Endothelial cell of umbilical vein (primary cell): ENCODE measurements around the gene CARHSP1. TPM values are rescaled to one million over a fixed set of nuclear protein-coding genes. Genes with fewer than 3 reads are reported as not detected.

Source experiments
- BruUV-seq: library from RNA; stranded (reverse); fragments of 400-500 nt; replicated peaks from 2 replicates; lab custom pipeline; 2021; lab: Mats Ljungman, UMichigan
- CTCF ChIA-PET: fragments of 300-600, 350-600 bp; sonication (Branson Sonifier 250); formaldehyde crosslinking; loops from one replicate; lab custom pipeline; 2021; ENCODE audit warnings: antibody characterized with exemption, inconsistent platforms; lab: Charles Lee
- POLR2A ChIA-PET: fragments of 300-600, 350-600 bp; sonication (Branson Sonifier 250); formaldehyde crosslinking; loops from one replicate; lab custom pipeline; 2021; ENCODE audit warnings: antibody characterized with exemption, inconsistent platforms; lab: Charles Lee
- DNase-seq: peaks from one replicate; pipeline ENCODE4 v3.0.0-alpha.2; 2011; ENCODE audit warnings: low read depth, low spot score
- FAIRE-seq: peaks from 2 replicates; lab custom pipeline; 2011; peaks lifted over from hg19 to GRCh38; lab: Jason Lieb, UNC
- H2AFZ ChIP-seq: 2 replicates; pipeline ENCODE4 v1.6.0; 2012; ENCODE audit warnings: low read depth, low read length, control low read depth, inconsistent platforms
- H3K27ac ChIP-seq: 2 replicates; pipeline ENCODE4 v1.5.1; 2011; ENCODE audit warnings: low read depth, mild to moderate bottlenecking, control low read depth, low read length, moderate library complexity; ENCODE audit not compliant: insufficient read depth
- H3K27me3 ChIP-seq, 2 experiments: 2 replicates each; pipeline versions ENCODE4 v1.6.0 to v1.6.1; 2011; ENCODE audit warnings: low read length in 2 of 2, mixed read lengths in 1 of 2; ENCODE audit not compliant: control insufficient read depth in 2 of 2, insufficient read depth in 2 of 2
- H3K36me3 ChIP-seq, 2 experiments: 2 replicates in 1 of 2; 3 replicates in 1 of 2; pipeline ENCODE4 v1.5.1; 2011; ENCODE audit warnings: low read length in 2 of 2, mild to moderate bottlenecking in 1 of 2, moderate library complexity in 1 of 2; ENCODE audit not compliant: control insufficient read depth in 2 of 2, insufficient read depth in 2 of 2; ENCODE audit errors: extremely low read depth in 1 of 2
- H3K4me1 ChIP-seq: 3 replicates; pipeline ENCODE4 v1.5.1; 2011; ENCODE audit warnings: mild to moderate bottlenecking, low read length; ENCODE audit not compliant: control insufficient read depth, insufficient read depth; ENCODE audit errors: extremely low read depth
- H3K4me2 ChIP-seq: 2 replicates; pipeline ENCODE4 v1.6.1; 2011; ENCODE audit warnings: low read length, control low read depth, mixed read lengths; ENCODE audit not compliant: insufficient read depth
- H3K4me3 ChIP-seq, 3 experiments: fragments of 200-600 bp in 1 of 3; sonication (generic), shearing (Covaris generic) in 1 of 3; replicated peaks in 1 of 3; 2 replicates each; pipeline ENCODE4 v1.5.1; 2011 to 2016; ENCODE audit warnings: control low read depth in 3 of 3, low read length in 3 of 3, mild to moderate bottlenecking in 2 of 3, inconsistent platforms in 1 of 3, low read depth in 1 of 3, moderate library complexity in 1 of 3; ENCODE audit not compliant: insufficient read depth in 1 of 3
- H3K79me2 ChIP-seq: 2 replicates; pipeline ENCODE4 v1.6.0; 2012; ENCODE audit warnings: low read length, inconsistent platforms; ENCODE audit not compliant: control insufficient read depth, insufficient read depth
- H3K9ac ChIP-seq: replicated peaks from 2 replicates; pipeline ENCODE3; 2011; ENCODE audit warnings: low read length, control low read depth; ENCODE audit not compliant: insufficient read depth; ENCODE audit errors: extremely low read depth
- H3K9me1 ChIP-seq: replicated peaks from 3 replicates; pipeline ENCODE4 v1.6.0; 2011; ENCODE audit warnings: mild to moderate bottlenecking, low read length; ENCODE audit not compliant: control insufficient read depth, insufficient read depth; ENCODE audit errors: extremely low read depth
- H3K9me3 ChIP-seq: replicated peaks from 2 replicates; pipeline ENCODE4 v1.5.1; 2012; ENCODE audit warnings: low read length, inconsistent platforms; ENCODE audit not compliant: control insufficient read depth, insufficient read depth
- H4K20me1 ChIP-seq: replicated peaks from 2 replicates; pipeline ENCODE3; 2011; ENCODE audit warnings: mild to moderate bottlenecking, low read length; ENCODE audit not compliant: control insufficient read depth, insufficient read depth; ENCODE audit errors: extremely low read depth
- EZH2 ChIP-seq: IDR thresholded peaks from 2 replicates; pipeline ENCODE4 v1.6.1; 2012; ENCODE audit warnings: borderline replicate concordance, low read depth, mild to moderate bottlenecking, moderate library complexity, low read length, inconsistent platforms; ENCODE audit not compliant: severe bottlenecking
- FOS ChIP-seq: IDR thresholded peaks from 2 replicates; pipeline ENCODE4 v1.6.1; 2011; ENCODE audit warnings: mild to moderate bottlenecking, low read length, moderate library complexity, borderline replicate concordance; ENCODE audit not compliant: insufficient read depth
- GATA2 ChIP-seq: IDR thresholded peaks from 2 replicates; pipeline ENCODE4 v1.7.0; 2011; ENCODE audit warnings: low read depth, mild to moderate bottlenecking, moderate library complexity, mixed read lengths, low read length; ENCODE audit not compliant: insufficient read length, insufficient read depth
- JUN ChIP-seq: IDR thresholded peaks from 2 replicates; pipeline ENCODE4 v1.6.1; 2011; ENCODE audit warnings: borderline replicate concordance, low read depth; ENCODE audit not compliant: insufficient read length, insufficient read depth
- MYC ChIP-seq: IDR thresholded peaks from one replicate; pipeline ENCODE4 v1.6.1; 2011; ENCODE audit warnings: mild to moderate bottlenecking, low read depth, low read length
- POLR2A ChIP-seq: IDR thresholded peaks from 2 replicates; pipeline ENCODE4 v1.6.1; 2012; ENCODE audit warnings: low read depth, mild to moderate bottlenecking, control low read depth, low read length
- POLR2AphosphoS5 ChIP-seq: IDR thresholded peaks from 2 replicates; pipeline ENCODE4 v1.6.1; 2012; ENCODE audit warnings: low read depth, mild to moderate bottlenecking, control low read depth, low read length, moderate library complexity; ENCODE audit not compliant: insufficient read depth
- dilution Hi-C: fragments of 300-500 bp; cut with MboI; formaldehyde crosslinking; loops from one replicate; pipeline ENCODE4 v1.15.0; 2019; ENCODE audit warnings: low sequenced_read_pairs; ENCODE audit not compliant: extremely low pct_ligation_motif_present
- intact Hi-C: fragments of 100-400 bp; cut with micrococcal nuclease; formaldehyde crosslinking; loops from one replicate; pipeline ENCODE4 v1.10.0; 2022
- polyA plus RNA-seq, 4 experiments: library from polyadenylated mRNA; depleted of rRNA in 3 of 4; stranded (reverse) in 3 of 4; unstranded in 1 of 4; fragments of >200 nt; gene quantifications; 2 replicates each; pipeline versions ENCODE4 v1.2.1 to v1.2.3, GENCODE V29; 2011 to 2012; ENCODE audit warnings: missing spikeins in 1 of 4
- total RNA-seq: library from RNA; stranded (reverse); gene quantifications from 2 replicates; pipeline ENCODE4 v1.2.3, GENCODE V29; 2021
- TF ChIP-seq, protein P1 (sequence below): IDR thresholded peaks from 2 replicates; pipeline ENCODE4 v1.6.1; 2011; ENCODE audit not compliant: insufficient read depth, insufficient read length
- TF ChIP-seq, protein P2 (sequence below), 2 donors: IDR thresholded peaks; 1 replicate in 1 of 2; 2 replicates in 1 of 2; pipeline ENCODE4 v1.5.1; 2011; ENCODE audit warnings: low read length in 2 of 2, mild to moderate bottlenecking in 2 of 2, moderate library complexity in 2 of 2, control low read depth in 1 of 2, inconsistent platforms in 1 of 2, low read depth in 1 of 2; ENCODE audit not compliant: insufficient read depth in 1 of 2; ENCODE audit errors: extremely low read depth in 1 of 2

Gene CARHSP1
- total and polyA plus RNA-seq, 2 donors (not counting 3 experiments of a cell fraction or from before 2014, with no cell fraction given), result 64.9 to 72.5 TPM

DNA sequence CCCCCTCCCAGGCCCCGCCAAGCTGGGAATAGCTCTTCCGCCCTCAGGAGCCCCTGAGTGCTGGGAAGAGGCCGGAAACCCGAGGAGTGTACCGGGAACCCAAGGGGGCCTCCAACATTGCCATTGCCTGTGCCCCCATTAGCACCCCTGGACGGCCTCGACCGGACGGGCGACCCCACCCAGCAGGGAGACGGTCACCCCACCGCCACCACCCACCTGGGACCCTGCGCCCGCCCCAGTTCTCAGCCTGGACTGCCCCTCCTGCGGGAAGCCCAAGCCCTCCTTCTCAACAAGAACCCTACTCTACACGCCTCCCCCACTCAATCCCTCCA is 2.0 kb downstream of the CARHSP1 start:
- Histone ChIP-seq H3K36me3 (no peaks in the 10 kb centered on the region), H2AFZ (peak overlapping the region; percentile 19), H3K9me1 (no peaks in the 10 kb centered on the region), H4K20me1 (no peaks in the 10 kb centered on the region), H3K27ac (no peak overlapping the region), H3K79me2 (peaks cover 52% of the 10 kb centered on the region), H3K4me3 (peak overlapping the region; percentile 60 to 80 (median 75)), H3K9me3 (no peaks in the 10 kb centered on the region), H3K27me3 (no peaks in the 10 kb centered on the region), H3K4me2 (peak overlapping the region; percentile 80), H3K4me1 (peaks cover 20% of the 10 kb centered on the region), H3K9ac (peak overlapping the region; percentile 60)
- CTCF ChIA-PET, result interaction anchor here (1.4 to 8.0 kb wide), 2 partner anchors 11 to 14 kb away, joined by 6 to 67 read pairs; partner anchors contain the start of gene LITAFD
- POLR2A ChIA-PET, result interaction anchor here (0.7 to 0.8 kb wide), 2 partner anchors 17 to 224 kb away, joined by 3 read pairs; partner anchors contain the start of gene HAPSTR1
- no peak for DNase-seq
- no peak for TF ChIP-seq EZH2
- no peak for TF ChIP-seq FOS
- TF ChIP-seq POLR2AphosphoS5, result no peak
- TF ChIP-seq, protein P1, sequence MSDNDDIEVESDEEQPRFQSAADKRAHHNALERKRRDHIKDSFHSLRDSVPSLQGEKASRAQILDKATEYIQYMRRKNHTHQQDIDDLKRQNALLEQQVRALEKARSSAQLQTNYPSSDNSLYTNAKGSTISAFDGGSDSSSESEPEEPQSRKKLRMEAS, result no peak
- TF ChIP-seq JUN, result no peak
- TF ChIP-seq POLR2A, result no peak
- TF ChIP-seq, protein P2, sequence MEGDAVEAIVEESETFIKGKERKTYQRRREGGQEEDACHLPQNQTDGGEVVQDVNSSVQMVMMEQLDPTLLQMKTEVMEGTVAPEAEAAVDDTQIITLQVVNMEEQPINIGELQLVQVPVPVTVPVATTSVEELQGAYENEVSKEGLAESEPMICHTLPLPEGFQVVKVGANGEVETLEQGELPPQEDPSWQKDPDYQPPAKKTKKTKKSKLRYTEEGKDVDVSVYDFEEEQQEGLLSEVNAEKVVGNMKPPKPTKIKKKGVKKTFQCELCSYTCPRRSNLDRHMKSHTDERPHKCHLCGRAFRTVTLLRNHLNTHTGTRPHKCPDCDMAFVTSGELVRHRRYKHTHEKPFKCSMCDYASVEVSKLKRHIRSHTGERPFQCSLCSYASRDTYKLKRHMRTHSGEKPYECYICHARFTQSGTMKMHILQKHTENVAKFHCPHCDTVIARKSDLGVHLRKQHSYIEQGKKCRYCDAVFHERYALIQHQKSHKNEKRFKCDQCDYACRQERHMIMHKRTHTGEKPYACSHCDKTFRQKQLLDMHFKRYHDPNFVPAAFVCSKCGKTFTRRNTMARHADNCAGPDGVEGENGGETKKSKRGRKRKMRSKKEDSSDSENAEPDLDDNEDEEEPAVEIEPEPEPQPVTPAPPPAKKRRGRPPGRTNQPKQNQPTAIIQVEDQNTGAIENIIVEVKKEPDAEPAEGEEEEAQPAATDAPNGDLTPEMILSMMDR (IDR thresholded peaks at IDR 0.05; ENCODE audit: extremely low read depth in 1 of 2, insufficient read depth in 1 of 2, low read depth in 1 of 2, low read length in 2 of 2), result no peak
- no peak for TF ChIP-seq MYC
- TF ChIP-seq GATA2, result no peak
- no TSS peak for BruUV-seq
- dilution Hi-C loops (no loop called here), intact Hi-C loops (loop anchor here (5.0 kb wide), 1 partner anchor 300 kb away; no protein-coding TSS in a partner anchor)
- FAIRE-seq, result no peak
